GM12801 (cell line): Measurements from ENCODE around the gene SAP30L.

Experiments used
- TF ChIP-seq, protein P1 (sequence below): IDR thresholded peaks from one replicate; pipeline ENCODE4 v1.5.1; 2011; ENCODE audit warnings: control low read depth; ENCODE audit not compliant: insufficient read length; ENCODE audit errors: extremely low read depth

Gene SAP30L

DNA sequence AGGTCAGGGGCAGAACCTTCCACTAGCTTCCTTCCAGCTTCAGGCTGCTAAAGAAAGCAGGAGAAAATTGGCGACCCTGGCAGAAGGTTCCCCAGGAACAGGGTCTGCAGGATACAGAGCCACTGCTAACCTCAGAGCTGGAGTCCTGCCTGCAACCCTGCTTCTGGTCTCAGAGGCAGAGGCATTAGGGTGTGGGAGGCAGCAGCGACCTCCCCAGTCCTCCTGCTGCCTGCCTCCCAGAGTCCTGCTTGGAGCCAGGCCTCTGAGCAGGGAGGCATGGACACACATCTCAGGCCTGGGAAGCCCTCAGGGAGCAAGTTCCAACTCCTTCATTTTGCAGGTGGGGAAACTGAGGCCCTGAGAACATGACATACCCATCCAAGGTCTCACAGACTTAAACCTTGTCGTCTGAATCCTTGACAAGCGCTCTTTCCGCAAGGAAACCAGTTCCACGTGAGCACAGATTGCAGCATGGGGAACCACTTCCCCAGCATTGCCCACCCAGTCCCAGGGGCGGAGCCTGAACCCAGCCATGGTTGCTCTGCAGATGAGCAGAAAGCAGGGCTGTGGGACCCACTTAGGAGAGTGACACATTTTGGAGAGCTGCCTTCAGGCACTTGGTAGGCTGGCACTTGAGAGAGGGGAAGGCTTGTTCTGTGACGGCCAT lies 60.4 kb downstream of the SAP30L start:
- TF ChIP-seq, protein P1, sequence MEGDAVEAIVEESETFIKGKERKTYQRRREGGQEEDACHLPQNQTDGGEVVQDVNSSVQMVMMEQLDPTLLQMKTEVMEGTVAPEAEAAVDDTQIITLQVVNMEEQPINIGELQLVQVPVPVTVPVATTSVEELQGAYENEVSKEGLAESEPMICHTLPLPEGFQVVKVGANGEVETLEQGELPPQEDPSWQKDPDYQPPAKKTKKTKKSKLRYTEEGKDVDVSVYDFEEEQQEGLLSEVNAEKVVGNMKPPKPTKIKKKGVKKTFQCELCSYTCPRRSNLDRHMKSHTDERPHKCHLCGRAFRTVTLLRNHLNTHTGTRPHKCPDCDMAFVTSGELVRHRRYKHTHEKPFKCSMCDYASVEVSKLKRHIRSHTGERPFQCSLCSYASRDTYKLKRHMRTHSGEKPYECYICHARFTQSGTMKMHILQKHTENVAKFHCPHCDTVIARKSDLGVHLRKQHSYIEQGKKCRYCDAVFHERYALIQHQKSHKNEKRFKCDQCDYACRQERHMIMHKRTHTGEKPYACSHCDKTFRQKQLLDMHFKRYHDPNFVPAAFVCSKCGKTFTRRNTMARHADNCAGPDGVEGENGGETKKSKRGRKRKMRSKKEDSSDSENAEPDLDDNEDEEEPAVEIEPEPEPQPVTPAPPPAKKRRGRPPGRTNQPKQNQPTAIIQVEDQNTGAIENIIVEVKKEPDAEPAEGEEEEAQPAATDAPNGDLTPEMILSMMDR, result no peak

DNA sequence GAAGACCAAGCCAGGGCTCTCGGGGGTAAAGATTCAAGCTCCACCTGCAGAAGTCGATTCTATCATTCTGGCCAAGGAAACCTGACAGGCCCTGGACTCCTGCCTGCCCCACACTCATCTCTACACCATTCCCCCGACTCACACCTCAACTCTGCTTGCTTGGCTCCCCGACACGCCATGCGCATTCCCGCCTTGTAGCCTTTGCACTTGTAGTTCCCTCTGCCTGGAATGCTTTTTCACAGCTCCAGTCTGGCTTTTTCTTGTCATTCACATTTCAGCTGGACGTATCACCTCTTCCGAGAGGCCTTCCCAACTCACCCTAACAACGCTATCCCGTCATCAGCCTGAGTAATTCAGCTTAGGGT lies 60.9 kb downstream of the SAP30L start:
- TF ChIP-seq, protein P1, result no peak

DNA sequence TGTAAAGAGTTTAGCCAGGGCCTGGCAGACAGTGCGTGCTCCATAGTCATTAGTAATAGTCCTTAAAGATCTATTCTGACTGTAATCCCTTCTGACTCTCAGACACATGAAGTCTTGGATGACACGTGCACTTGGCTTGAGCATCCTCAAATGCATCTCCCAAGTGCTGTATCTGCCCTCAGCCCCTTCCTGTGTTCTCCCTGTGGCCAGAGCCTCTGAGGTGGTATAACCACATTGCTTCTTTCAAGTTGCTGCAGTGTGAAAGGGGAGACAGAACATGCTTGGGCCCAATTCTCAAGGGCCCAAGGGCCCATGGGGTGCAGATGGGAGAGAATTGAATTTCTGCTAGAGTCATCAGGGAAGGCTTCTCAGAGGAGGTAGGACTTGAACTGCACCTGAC lies 62.3 kb downstream of the SAP30L start:
- TF ChIP-seq, protein P1, result no peak

DNA sequence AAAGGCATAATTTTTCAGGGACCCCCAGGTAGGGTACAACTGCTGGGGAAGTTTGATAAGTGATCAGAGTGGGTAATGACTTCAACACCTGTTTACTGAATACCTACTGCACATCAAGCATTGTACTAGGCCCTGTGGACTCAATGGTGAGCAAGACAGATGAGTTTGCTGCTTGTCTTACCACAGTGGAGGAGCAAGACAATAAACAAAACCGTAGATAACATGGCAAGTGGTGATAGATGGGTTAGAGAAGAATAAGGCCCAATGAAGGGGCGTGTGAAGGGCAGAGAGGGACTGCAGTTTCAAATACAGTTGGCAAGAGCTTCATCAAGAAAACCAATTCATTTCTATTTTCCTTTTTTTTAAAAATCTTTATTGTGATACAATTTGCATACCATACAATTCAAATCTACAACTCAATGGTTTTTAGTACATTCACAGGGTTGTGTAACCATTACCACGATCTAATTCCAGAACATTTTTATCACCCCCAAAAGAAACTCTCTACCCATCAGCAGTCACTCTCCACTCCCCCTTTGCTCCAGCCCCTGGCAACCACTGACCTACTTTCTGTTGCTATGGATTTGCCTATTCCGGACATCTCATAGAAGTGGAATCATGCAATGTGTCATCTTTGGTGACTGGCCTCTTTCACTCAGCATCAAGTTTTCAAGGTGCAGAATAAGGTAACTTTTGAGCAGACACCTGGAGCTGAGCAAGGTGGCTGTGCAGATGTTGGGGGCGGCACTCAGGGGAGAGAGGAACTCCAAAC lies 64.2 kb downstream of the SAP30L start:
- TF ChIP-seq, protein P1, result no peak
